ENCODE data around the gene DEPDC7. TPM values are rescaled to one million over a fixed set of nuclear protein-coding genes. Genes with fewer than 3 reads are reported as not detected.

DEPDC7 gene
- total and polyA plus RNA-seq, 9 of the 15 experiments (the other 6 are each of a cell fraction or from before 2014, with no cell fraction given) = 5.4 to 19.9 (median 12.0) TPM

- TF ChIP-seq CHD7 (IDR thresholded peaks at IDR 0.05; ENCODE audit: low read depth, low read length) (no peak), RBM22 (IDR thresholded peaks at IDR 0.05; ENCODE audit: low read depth, low read length, poor library complexity, severe bottlenecking) (peak; percentile 21), ADNP (tag; IDR thresholded peaks at IDR 0.05) (no peak), SAP30 (IDR thresholded peaks at IDR 0.05; ENCODE audit: borderline replicate concordance, insufficient read depth, low read depth, low read length, poor library complexity, severe bottlenecking) (peak; percentile 22), ZC3H8 (IDR thresholded peaks at IDR 0.05) (no peak), MYC (IDR thresholded peaks at IDR 0.05; ENCODE audit: low read depth, low read length) (no peak), MYC (CRISPR knock-in tag; IDR thresholded peaks at IDR 0.05; ENCODE audit: borderline replicate concordance, low read depth) (0 out of 2 replicates have a peak, but pooled peaks have one; percentile 64)
- TF ChIP-seq, protein P1, sequence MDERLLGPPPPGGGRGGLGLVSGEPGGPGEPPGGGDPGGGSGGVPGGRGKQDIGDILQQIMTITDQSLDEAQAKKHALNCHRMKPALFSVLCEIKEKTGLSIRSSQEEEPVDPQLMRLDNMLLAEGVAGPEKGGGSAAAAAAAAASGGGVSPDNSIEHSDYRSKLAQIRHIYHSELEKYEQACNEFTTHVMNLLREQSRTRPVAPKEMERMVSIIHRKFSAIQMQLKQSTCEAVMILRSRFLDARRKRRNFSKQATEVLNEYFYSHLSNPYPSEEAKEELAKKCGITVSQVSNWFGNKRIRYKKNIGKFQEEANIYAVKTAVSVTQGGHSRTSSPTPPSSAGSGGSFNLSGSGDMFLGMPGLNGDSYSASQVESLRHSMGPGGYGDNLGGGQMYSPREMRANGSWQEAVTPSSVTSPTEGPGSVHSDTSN (CRISPR knock-in tag; IDR thresholded peaks at IDR 0.05; ENCODE audit: low read depth) = no peak
- TF ChIP-seq, protein P1 (tag; conservative IDR thresholded peaks at IDR 0.05; ENCODE audit: low read depth) = no peak
- TF ChIP-seq, protein P2, sequence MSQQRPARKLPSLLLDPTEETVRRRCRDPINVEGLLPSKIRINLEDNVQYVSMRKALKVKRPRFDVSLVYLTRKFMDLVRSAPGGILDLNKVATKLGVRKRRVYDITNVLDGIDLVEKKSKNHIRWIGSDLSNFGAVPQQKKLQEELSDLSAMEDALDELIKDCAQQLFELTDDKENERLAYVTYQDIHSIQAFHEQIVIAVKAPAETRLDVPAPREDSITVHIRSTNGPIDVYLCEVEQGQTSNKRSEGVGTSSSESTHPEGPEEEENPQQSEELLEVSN (IDR thresholded peaks at IDR 0.05; ENCODE audit: borderline replicate concordance in 1 of 2, extremely low read depth in 1 of 2, insufficient read depth in 1 of 2, insufficient read length in 1 of 2, low read depth in 1 of 2, low read length in 1 of 2, poor library complexity in 1 of 2, severe bottlenecking in 1 of 2) = peak in 1 of 2 experiments; percentile 43
Observed at GRCh38 chr11:33040033-33040861, 24.6 kb downstream of the DEPDC7 start (continued).
